GM21723 (cell line): ENCODE results near the gene IQCK.
"Not testable (repeated sequence)": the region's sequence is repeated elsewhere in the genome, so short reads cannot be mapped to it uniquely, and the experiment has no call there.

Source experiments
- ATAC-seq: cut with Tn5 transposase; IDR thresholded peaks from one replicate; pipeline ENCODE4 v1.9.1; 2021; ENCODE audit warnings: mild to moderate bottlenecking, moderate library complexity; ENCODE audit not compliant: unreplicated experiment

Gene IQCK

GRCh38 chr16:19785081-19785480 lies 67.0 kb downstream of the IQCK start:
- ATAC-seq: no peak

GRCh38 chr16:19785512-19786130 lies 67.5 kb downstream of the IQCK start:
- ATAC-seq: no peak

DNA sequence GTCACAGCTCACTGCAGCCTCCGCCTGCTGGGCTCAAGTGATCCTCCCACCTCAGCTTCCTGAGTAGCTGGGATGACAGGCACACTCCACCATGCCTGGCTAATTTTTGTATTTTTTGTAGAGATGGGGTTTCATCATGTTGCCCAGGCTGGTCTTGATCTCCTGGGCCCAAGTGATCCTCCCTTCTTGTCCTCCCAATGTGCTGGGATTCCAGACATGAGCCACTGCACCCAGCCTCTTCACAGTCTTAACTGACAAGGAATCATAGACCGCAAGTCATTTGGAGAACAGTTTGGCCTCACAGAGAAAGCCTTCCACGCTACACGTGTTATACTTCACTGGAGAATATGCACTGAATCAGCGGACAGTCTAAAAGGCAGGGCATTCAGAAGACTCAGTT lies 83.3 kb downstream of the IQCK start:
- not testable (repeated sequence) for ATAC-seq

GRCh38 chr16:19801824-19802223 lies 83.8 kb downstream of the IQCK start:
- ATAC-seq: not testable (repeated sequence)

DNA sequence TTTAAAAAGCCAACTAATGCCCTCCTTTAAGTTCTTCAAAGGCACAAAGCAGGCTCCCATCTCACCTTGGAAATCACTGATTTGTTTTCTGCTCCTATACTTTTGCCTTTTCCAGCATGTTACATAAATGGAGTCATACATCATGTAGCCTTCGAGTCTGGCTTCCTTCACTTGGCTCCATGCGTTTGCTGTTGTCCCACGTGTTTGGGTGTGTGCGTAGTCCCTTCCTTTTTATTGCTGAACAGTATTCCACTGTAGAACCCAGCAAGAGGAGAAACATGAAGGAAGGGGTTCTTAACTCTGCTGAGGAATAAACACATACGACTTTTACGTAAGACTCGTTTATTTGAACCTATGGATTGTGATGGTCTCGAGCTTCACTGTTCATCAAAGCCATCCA lies 84.5 kb downstream of the IQCK start:
- ATAC-seq: no peak

DNA sequence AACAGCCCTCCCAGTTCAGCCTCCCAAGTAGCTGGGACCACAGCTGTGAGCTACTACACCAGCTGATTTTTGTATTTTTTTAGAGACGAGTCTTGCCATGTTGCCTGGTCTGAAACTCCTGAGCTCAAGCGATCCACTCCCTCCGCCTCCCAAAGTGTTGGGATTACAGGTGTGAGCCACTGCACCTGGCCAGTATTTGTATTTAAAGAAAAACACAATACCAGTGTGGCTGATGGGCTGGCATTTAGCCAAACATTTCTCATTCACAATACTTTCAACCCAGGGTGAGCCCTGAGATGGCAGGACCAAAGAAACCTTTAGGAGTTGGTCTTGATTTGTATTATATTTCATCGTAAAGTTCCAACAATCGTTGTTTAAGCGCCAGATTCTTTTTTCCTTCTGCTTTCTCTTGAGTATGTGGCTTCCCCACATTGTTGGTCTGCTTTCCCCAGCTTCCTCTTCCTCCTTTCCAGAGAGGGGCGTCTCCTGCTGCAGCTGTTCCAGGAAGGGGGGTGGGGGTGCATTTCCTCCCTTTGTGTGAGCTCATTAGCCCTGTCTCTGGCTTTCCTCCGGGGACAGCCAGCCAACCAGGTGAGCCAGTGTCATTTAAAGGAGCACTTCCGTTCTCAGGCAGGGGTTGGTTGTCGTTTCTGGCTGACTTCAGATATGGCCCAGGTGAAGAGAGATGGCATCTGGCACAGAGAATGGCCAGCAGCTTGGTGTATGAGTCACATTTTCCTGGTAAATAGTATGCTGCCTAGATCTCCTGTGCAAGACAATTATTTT lies 86.7 kb downstream of the IQCK start:
- ATAC-seq: no peak

DNA sequence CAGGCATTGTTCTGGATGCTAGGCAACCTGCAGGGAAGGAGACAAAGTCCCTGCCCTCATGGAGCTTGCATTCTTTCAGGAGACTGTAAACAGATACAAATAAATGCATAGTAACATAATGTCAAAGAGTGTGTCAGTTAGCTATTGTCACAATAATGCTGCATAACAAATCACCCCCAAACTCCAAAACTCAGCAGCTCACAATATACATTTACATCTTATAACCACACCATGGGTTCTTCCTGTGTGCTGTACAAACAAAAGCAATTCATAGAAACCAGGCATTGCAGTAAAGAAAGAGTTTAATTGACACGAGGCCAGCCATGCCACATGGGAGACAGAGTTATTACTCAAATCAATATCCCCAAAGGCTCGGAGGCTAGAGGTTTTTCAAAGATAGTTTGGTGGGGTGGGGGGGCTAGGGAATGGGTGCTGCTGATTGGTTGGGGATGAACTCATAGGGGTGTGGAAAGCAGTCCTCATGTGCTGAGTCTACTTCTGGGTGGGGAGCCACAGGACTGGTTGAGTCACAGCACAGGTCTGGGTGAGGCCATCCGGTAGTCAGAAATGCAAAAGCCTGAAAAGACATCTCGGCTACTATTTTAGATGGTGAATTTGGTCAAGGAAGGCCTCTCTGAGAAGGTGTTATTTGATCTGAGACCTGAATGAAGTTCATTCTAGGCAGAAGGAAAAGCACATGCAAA lies 87.5 kb downstream of the IQCK start:
- ATAC-seq: no peak

GRCh38 chr16:19808061-19808641 lies 90.1 kb downstream of the IQCK start:
- ATAC-seq: no peak

DNA sequence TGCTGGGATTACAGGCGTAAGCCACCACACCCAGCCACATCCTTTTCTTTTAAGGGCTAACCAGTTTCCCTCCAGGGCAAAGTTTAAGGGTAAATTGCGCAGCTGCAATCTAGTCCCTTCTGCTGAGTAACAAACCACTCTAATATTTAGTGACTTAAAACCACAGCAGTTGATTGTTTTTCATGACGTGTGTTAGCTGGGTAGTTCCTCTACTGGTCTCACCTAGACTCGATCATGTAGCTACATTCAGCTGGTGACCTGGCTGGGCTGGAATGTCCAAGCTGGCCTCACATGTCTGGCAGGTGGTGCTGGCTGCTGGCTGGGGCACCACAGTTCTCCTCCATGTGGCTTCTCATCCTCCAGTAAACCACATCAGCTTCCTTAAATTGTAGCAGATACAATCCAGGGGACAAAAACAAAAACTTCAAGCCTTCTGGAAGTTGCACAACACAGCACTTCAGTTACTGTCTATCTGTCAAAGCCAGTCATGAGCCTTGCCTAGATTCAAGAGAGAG lies 91.1 kb downstream of the IQCK start:
- no peak for ATAC-seq

GRCh38 chr16:19809693-19810092 lies 91.6 kb downstream of the IQCK start:
- no peak for ATAC-seq

GRCh38 chr16:19810817-19811731 lies 93.0 kb downstream of the IQCK start:
- ATAC-seq: no peak

DNA sequence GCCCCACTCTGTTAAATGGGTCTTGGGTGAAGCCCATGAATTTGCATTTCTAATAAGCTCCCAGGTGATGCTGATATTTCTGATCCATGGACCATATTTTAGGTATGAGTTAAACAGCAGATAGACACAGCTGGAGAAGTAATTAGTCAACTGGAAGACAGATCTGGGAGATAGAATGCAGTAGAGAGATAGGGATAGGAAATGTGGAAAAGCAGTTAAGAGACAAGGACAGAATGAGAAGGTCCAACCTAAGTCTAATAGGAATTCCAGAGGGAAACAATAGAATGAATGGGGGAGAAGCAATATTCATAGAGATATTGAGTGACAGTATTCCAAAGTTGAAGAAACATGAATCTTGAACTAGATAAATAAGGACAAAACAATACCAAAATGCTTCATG lies 94.9 kb downstream of the IQCK start:
- no peak for ATAC-seq

DNA sequence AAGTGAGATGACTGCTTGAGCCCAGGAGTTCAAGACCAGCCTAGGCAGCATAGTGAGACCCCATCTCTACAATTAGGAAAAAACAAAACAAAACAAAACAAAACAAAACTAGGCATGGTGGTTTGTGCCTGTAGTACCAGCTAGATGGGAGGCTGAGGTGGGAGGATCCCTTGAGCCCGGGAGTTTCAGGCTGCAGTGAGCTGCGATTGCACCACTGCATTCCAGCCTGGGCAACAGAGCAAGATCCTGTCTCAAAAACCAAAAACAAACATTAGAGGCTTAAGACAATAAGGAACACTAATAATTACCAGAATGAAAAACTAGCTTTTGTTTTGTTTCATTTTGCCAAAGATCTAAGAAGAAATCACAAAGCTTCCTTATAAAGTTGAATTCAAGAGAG lies 97.3 kb downstream of the IQCK start:
- no peak for ATAC-seq

DNA sequence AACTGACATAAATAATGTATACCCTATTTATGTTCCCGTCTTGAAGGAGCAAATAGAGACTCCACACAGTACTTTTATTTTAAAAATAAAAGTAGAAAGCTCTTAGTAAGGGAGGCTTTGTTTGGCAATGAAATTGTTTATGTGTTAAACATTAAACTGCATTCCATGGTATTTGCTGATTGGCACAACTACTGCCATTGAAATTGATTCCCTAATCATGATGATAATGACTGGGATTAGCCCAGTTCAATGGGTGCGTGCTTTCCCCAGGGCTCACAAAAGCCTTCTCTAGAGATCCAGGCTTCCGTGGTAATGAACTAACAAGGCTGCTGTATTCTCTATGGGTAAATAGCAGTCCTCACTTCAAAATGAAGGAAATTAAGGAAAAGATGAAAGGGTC lies 99.1 kb downstream of the IQCK start:
- ATAC-seq: no peak

DNA sequence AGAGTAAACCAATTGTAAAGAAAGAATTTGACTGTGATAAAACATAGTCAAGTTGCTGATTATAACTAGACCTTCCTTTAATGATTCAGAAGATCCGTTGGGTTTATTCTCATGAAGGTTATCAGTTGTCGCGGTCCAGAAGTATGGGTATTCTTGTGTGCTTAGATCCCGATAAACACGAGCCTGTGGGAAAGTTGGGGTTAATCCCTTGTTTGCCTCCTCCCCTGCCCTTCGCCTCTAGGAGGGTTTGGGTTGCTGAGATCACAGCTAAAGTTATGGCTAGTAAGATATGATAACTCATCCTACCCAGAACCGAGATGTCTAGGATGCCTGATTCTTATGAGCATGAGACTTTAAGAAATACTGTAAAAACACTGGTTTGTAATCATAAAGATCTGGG lies 99.8 kb downstream of the IQCK start:
- no peak for ATAC-seq

DNA sequence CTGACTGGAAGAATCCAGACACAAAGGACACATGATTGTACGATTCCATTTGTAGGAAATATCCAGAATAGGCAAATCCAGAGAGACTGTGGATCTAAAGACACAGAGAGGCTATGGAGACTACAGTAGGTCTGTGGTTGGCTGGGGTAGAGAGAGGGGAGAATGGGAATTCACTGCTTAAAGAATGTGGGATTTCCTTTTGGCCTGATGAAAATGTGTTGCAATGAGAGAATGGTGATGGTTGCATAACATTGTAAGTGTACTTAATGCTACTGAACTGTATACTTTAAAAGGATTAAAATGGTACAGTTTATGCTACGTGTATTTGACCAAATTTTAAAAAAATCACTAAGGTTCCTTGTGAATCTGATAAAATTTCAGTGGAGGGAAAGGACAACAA lies 104.5 kb downstream of the IQCK start:
- ATAC-seq: no peak

DNA sequence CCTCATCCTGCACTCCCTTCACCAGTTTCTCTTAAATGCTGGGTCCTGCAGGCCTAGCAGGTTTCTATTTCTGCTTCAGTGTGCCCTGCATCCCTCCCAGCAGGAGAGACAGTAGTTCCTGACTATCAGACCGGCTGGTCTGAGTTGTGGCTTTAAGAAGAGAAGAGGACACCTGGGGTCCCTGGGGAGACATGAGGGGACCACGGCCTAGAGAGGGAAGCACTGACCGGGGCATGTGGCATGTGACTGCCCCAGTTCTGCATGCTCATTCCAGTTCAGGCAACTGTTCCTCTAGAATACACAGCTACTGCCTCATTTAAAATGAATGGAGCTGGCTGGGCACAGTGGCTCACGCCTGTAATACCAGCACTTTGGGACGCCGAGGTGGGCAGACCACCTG lies 105.3 kb downstream of the IQCK start:
- no peak for ATAC-seq

- ATAC-seq: no peak
Measured at GRCh38 chr16:19824216-19824615, 106.1 kb downstream of the IQCK start.

GRCh38 chr16:19829844-19830692 lies 112.0 kb downstream of the IQCK start:
- no peak for ATAC-seq
